HCT116 (cell line): Measurements from ENCODE around the gene SRSF11. TPM values are rescaled to one million over a fixed set of nuclear protein-coding genes. Genes with fewer than 3 reads are reported as not detected.

ENCODE experiments used
- ATAC-seq: fragments of 200-7000 bp; cut with Tn5 transposase; 2 replicates; pipeline ENCODE4 v1.9.1; 2020; ENCODE audit warnings: mild to moderate bottlenecking, moderate library complexity
- BruUV-seq: library from RNA; stranded (reverse); fragments of 400-500 nt; replicated peaks from 2 replicates; lab custom pipeline; 2021; lab: Mats Ljungman, UMichigan
- CTCF ChIA-PET: fragments of 300-600 bp; sonication (Branson Sonifier 250); formaldehyde crosslinking; loops from one replicate; lab custom pipeline; 2021; ENCODE audit warnings: antibody characterized with exemption; lab: Charles Lee
- POLR2A ChIA-PET: fragments of 300-600, 350-600 bp; sonication (Branson Sonifier 250); formaldehyde crosslinking; loops from one replicate; lab custom pipeline; 2021; ENCODE audit warnings: antibody characterized with exemption; lab: Charles Lee
- RAD21 ChIA-PET, 2 experiments: fragments of 300-600 bp; sonication (Branson Sonifier 250); formaldehyde crosslinking; loops; one replicate each; lab custom pipeline; 2023; ENCODE audit warnings: low total read pairs in 2 of 2; ENCODE audit not compliant: uncharacterized antibody in 2 of 2, unreplicated experiment in 2 of 2, low non-redundant PET in 1 of 2; lab: Charles Lee
- DNase-seq: peaks from one replicate; pipeline ENCODE4 v3.0.0-alpha.2; 2010; ENCODE audit warnings: low read depth, low spot score
- H2AFZ ChIP-seq: fragments of 200-600 bp; shearing (Covaris generic), sonication (generic); 2 replicates; pipeline ENCODE4 v1.6.1; 2017; ENCODE audit warnings: low read depth, mixed run types, mixed read lengths, antibody characterized with exemption, low read length; ENCODE audit not compliant: poor library complexity, severe bottlenecking
- H3K27ac ChIP-seq: 2 replicates; pipeline ENCODE4 v1.5.1; 2012; ENCODE audit warnings: low read depth, low read length
- H3K27me3 ChIP-seq: fragments of 200-600 bp; sonication (generic); 2 replicates; pipeline ENCODE4 v1.6.1; 2016; ENCODE audit warnings: mixed run types, low read length, mixed read lengths; ENCODE audit not compliant: insufficient read depth
- H3K36me3 ChIP-seq, 2 experiments: fragments of 200-500 bp in 1 of 2; fragments of 200-600 bp in 1 of 2; sonication (Bioruptor generic) in 1 of 2; sonication (generic) in 1 of 2; 2 replicates each; pipeline versions ENCODE4 v1.5.1 to v1.6.1; 2014 to 2016; ENCODE audit warnings: low read length in 2 of 2, inconsistent platforms in 1 of 2, mixed read lengths in 1 of 2, mixed run types in 1 of 2; ENCODE audit not compliant: insufficient read depth in 2 of 2, control insufficient read depth in 1 of 2
- H3K4me1 ChIP-seq, 2 experiments: fragments of 200-600 bp in 1 of 2; sonication (generic) in 1 of 2; 2 replicates each; pipeline versions ENCODE4 v1.5.1 to v1.6.1; 2012 to 2017; ENCODE audit warnings: low read length in 2 of 2, inconsistent platforms in 1 of 2, mild to moderate bottlenecking in 1 of 2, mixed read lengths in 1 of 2, mixed run types in 1 of 2, moderate library complexity in 1 of 2; ENCODE audit not compliant: insufficient read depth in 2 of 2, control insufficient read depth in 1 of 2
- H3K4me2 ChIP-seq: fragments of 200-600 bp; sonication (generic); 2 replicates; pipeline ENCODE4 v1.6.1; 2017; ENCODE audit warnings: mixed run types, low read length, mixed read lengths
- H3K4me3 ChIP-seq, 2 experiments: fragments of 200-600 bp in 1 of 2; sonication (generic) in 1 of 2; replicated peaks in 1 of 2; 2 replicates each; pipeline ENCODE4 v1.5.1; 2011 to 2016; ENCODE audit warnings: low read length in 2 of 2, control low read depth in 1 of 2, low read depth in 1 of 2, mild to moderate bottlenecking in 1 of 2, mixed read lengths in 1 of 2, mixed run types in 1 of 2
- H3K79me2 ChIP-seq: fragments of 200-600 bp; sonication (generic); 2 replicates; pipeline ENCODE4 v1.6.1; 2017; ENCODE audit warnings: mild to moderate bottlenecking, mixed run types, low read length, moderate library complexity, mixed read lengths; ENCODE audit not compliant: insufficient read depth
- H3K9ac ChIP-seq: fragments of 200-600 bp; sonication (generic); 2 replicates; pipeline ENCODE4 v1.6.1; 2016; ENCODE audit warnings: low read length, mixed read lengths
- H3K9me2 ChIP-seq: fragments of 200-600 bp; sonication (generic), shearing (Covaris generic); 2 replicates; pipeline ENCODE4 v1.6.1; 2017; ENCODE audit warnings: mixed run types, mild to moderate bottlenecking, moderate library complexity; ENCODE audit not compliant: insufficient read depth
- H3K9me3 ChIP-seq, 2 experiments: fragments of 200-500 bp in 1 of 2; fragments of 200-600 bp in 1 of 2; sonication (Bioruptor generic) in 1 of 2; sonication (generic) in 1 of 2; 2 replicates each; pipeline ENCODE4 v1.6.1; 2014 to 2017; ENCODE audit warnings: low read length in 2 of 2, mixed read lengths in 2 of 2, inconsistent platforms in 1 of 2, low read depth in 1 of 2, mild to moderate bottlenecking in 1 of 2, mixed run types in 1 of 2, moderate library complexity in 1 of 2; ENCODE audit not compliant: control insufficient read depth in 1 of 2, insufficient read depth in 1 of 2
- H4K20me1 ChIP-seq: fragments of 200-600 bp; sonication (generic), shearing (Covaris generic); 2 replicates; pipeline ENCODE4 v1.6.1; 2017; ENCODE audit warnings: mixed run types, mild to moderate bottlenecking, moderate library complexity; ENCODE audit not compliant: insufficient read depth
- CBX3 ChIP-seq: IDR thresholded peaks from 2 replicates; pipeline ENCODE4 v1.6.1; 2012; ENCODE audit warnings: low read depth
- CEBPB ChIP-seq: IDR thresholded peaks from 2 replicates; pipeline ENCODE4 v1.6.1; 2012; ENCODE audit warnings: low read depth
- CTCF ChIP-seq, 3 experiments: fragments of 200-600 bp in 1 of 3; sonication (generic) in 1 of 3; IDR thresholded peaks in 2 of 3; conservative IDR thresholded peaks in 1 of 3; 2 replicates each; pipeline ENCODE4 v1.5.1; 2012 to 2017; ENCODE audit warnings: low read depth in 2 of 3, low read length in 2 of 3, antibody characterized with exemption in 1 of 3, borderline replicate concordance in 1 of 3, control low read depth in 1 of 3, mild to moderate bottlenecking in 1 of 3, mixed read lengths in 1 of 3, mixed run types in 1 of 3, moderate library complexity in 1 of 3; ENCODE audit not compliant: insufficient read depth in 1 of 3
- EGR1 ChIP-seq: IDR thresholded peaks from 2 replicates; pipeline ENCODE4 v1.6.1; 2012; ENCODE audit warnings: low read depth
- ELF1 ChIP-seq: IDR thresholded peaks from 2 replicates; pipeline ENCODE4 v1.6.1; 2012; ENCODE audit warnings: low read depth, borderline replicate concordance
- EZH2 ChIP-seq: fragments of 200-600 bp; sonication (generic); IDR thresholded peaks from 2 replicates; pipeline ENCODE4 v1.6.1; 2017; ENCODE audit warnings: antibody characterized with exemption, mixed run types
- EZH2phosphoT487 ChIP-seq: fragments of 200-600 bp; IDR thresholded peaks from 2 replicates; pipeline ENCODE4 v1.6.1; 2018; ENCODE audit warnings: antibody characterized with exemption, borderline replicate concordance
- FOSL1 ChIP-seq: IDR thresholded peaks from 2 replicates; pipeline ENCODE4 v1.6.1; 2012; ENCODE audit warnings: low read depth
- JUND ChIP-seq: IDR thresholded peaks from 2 replicates; pipeline ENCODE4 v1.6.1; 2012
- MAX ChIP-seq: IDR thresholded peaks from 2 replicates; pipeline ENCODE4 v1.6.1; 2012
- POLR2A ChIP-seq: IDR thresholded peaks from 2 replicates; pipeline ENCODE4 v1.7.0; 2011; ENCODE audit warnings: borderline replicate concordance; ENCODE audit not compliant: insufficient read depth, insufficient read length; ENCODE audit errors: extremely low read depth
- POLR2AphosphoS5 ChIP-seq: IDR thresholded peaks from 2 replicates; pipeline ENCODE4 v1.6.1; 2011; ENCODE audit warnings: mild to moderate bottlenecking, low read depth, low read length, moderate library complexity
- RAD21 ChIP-seq: IDR thresholded peaks from 2 replicates; pipeline ENCODE4 v1.6.1; 2012; ENCODE audit warnings: low read depth, mild to moderate bottlenecking
- REST ChIP-seq: IDR thresholded peaks from 2 replicates; pipeline ENCODE4 v1.6.1; 2012; ENCODE audit warnings: low read depth
- SIN3A ChIP-seq: IDR thresholded peaks from 2 replicates; pipeline ENCODE4 v1.6.1; 2012; ENCODE audit warnings: low read depth
- SRF ChIP-seq: IDR thresholded peaks from 2 replicates; pipeline ENCODE4 v1.6.1; 2012; ENCODE audit warnings: low read depth
- YY1 ChIP-seq: IDR thresholded peaks from 2 replicates; pipeline ENCODE4 v1.6.1; 2011; ENCODE audit warnings: low read length, low read depth, moderate library complexity, mild to moderate bottlenecking; ENCODE audit not compliant: insufficient replicate concordance; ENCODE audit errors: extremely low read depth
- ZBTB33 ChIP-seq: IDR thresholded peaks from 2 replicates; pipeline ENCODE4 v1.6.1; 2011; ENCODE audit warnings: mild to moderate bottlenecking, low read length, moderate library complexity; ENCODE audit not compliant: insufficient replicate concordance; ENCODE audit errors: extremely low read depth
- ZFX ChIP-seq: fragments of 450-650 bp; IDR thresholded peaks from 2 replicates; pipeline ENCODE4 v1.6.1; 2017
- ZNF274 ChIP-seq: fragments of 200-500 bp; sonication (Bioruptor generic); IDR thresholded peaks from 2 replicates; pipeline ENCODE4 v1.6.1; 2014; ENCODE audit warnings: mild to moderate bottlenecking, low read depth, low read length, inconsistent platforms
- intact Hi-C: fragments of 100-400 bp; cut with micrococcal nuclease; formaldehyde crosslinking; loops from 2 replicates; pipeline ENCODE4 v1.10.0; 2022
- total RNA-seq: library from RNA; stranded (reverse); gene quantifications from one replicate; pipeline ENCODE4 v1.2.1, GENCODE V29; 2021; ENCODE audit not compliant: unreplicated experiment

SRSF11 gene
- total RNA-seq, 1 experiment from 2014 or later: 166 TPM

- H3K9me3 ChIP-seq: no peaks in the 10 kb centered on the region
- TF ChIP-seq POLR2AphosphoS5 (no peak), ZNF274 (no peak), EZH2phosphoT487 (no peak), CEBPB (no peak), EZH2 (no peak), YY1 (no peak), MAX (no peak), FOSL1 (no peak), ZFX (no peak), RAD21 (no peak), CBX3 (no peak), POLR2A (no peak), SRF (no peak), ELF1 (no peak), SIN3A (no peak), CTCF (IDR thresholded peaks at IDR 0.05 in 2 of 3, conservative IDR thresholded peaks at IDR 0.05 in 1 of 3; ENCODE audit: borderline replicate concordance in 1 of 3, insufficient read depth in 1 of 3, low read depth in 2 of 3, low read length in 2 of 3) (no peak), ZBTB33 (no peak), JUND (no peak), EGR1 (no peak), REST (no peak)
- no peaks in the 10 kb centered on the region for H3K27me3 ChIP-seq
- H3K36me3 ChIP-seq: peaks cover 80 to 93% of the 10 kb centered on the region in 2 experiments
- intact Hi-C loops: no loop called here
- peaks cover 26% of the 10 kb centered on the region for H3K79me2 ChIP-seq
- H3K27ac ChIP-seq: no peak overlapping the region
- H3K4me1 ChIP-seq: no peaks in the 10 kb centered on the region
- DNase-seq (no peak), ATAC-seq (no peak)
- H2AFZ ChIP-seq: no peak overlapping the region
- H3K4me2 ChIP-seq: no peak overlapping the region
- H3K9ac ChIP-seq: no peak overlapping the region
- POLR2A ChIA-PET: no interaction called here
- no TSS peak for BruUV-seq
- H4K20me1 ChIP-seq: peaks cover 6% of the 10 kb centered on the region; the same call in 1 of the 2 replicates
- H3K4me3 ChIP-seq: no peak overlapping the region
- H3K9me2 ChIP-seq: no peaks in the 10 kb centered on the region
- CTCF ChIA-PET: no interaction called here
- RAD21 ChIA-PET: no interaction called here
Observed at GRCh38 chr1:70247768-70248167, 26.6 kb downstream of the SRSF11 start.
